ENCODE data around the gene TSHZ2.
"Not testable (repeated sequence)": the region's sequence is repeated elsewhere in the genome, so short reads cannot be mapped to it uniquely, and the experiment has no call there.

DNA sequence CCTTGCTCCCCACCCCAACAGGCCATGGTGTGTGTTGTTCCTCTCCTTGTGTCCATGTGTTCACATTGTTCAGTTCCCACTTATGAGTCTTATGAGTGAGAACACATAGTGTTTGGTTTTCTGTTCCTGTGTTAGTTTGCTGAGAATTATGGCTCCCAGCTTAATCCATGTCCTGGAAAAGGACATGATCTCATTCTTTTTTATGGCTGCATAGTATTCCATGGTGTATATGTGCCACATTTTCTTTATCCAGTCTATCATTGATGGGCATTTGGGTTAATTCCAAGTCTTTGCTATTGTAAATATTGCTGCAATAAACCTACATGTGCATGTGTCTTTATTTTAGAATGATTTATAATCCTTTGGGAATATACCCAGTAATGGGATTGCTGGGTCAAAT lies 5.6 kb upstream of the TSHZ2 start:
- TF ChIP-seq, protein P1, sequence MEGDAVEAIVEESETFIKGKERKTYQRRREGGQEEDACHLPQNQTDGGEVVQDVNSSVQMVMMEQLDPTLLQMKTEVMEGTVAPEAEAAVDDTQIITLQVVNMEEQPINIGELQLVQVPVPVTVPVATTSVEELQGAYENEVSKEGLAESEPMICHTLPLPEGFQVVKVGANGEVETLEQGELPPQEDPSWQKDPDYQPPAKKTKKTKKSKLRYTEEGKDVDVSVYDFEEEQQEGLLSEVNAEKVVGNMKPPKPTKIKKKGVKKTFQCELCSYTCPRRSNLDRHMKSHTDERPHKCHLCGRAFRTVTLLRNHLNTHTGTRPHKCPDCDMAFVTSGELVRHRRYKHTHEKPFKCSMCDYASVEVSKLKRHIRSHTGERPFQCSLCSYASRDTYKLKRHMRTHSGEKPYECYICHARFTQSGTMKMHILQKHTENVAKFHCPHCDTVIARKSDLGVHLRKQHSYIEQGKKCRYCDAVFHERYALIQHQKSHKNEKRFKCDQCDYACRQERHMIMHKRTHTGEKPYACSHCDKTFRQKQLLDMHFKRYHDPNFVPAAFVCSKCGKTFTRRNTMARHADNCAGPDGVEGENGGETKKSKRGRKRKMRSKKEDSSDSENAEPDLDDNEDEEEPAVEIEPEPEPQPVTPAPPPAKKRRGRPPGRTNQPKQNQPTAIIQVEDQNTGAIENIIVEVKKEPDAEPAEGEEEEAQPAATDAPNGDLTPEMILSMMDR (IDR thresholded peaks at IDR 0.05): not testable (repeated sequence)
- not testable (repeated sequence) for TF ChIP-seq ZFX (IDR thresholded peaks at IDR 0.05; ENCODE audit: borderline replicate concordance)
